M059J (cell line): ENCODE results near the gene KCND2. TPM values are rescaled to one million over a fixed set of nuclear protein-coding genes. Genes with fewer than 3 reads are reported as not detected.
"Not testable (repeated sequence)": the region's sequence is repeated elsewhere in the genome, so short reads cannot be mapped to it uniquely, and the experiment has no call there.

Experiments
- DNase-seq: peaks from one replicate; pipeline ENCODE4 v3.0.0-alpha.2; 2012; ENCODE audit warnings: low read depth
- total RNA-seq: library from RNA; depleted of rRNA; stranded (reverse); fragments of >200 nt; shearing (Covaris generic); gene quantifications from 2 replicates; pipeline ENCODE4 v1.2.3, GENCODE V29; 2014

Gene KCND2
- total RNA-seq, 1 experiment from 2014 or later, result not detected

DNA sequence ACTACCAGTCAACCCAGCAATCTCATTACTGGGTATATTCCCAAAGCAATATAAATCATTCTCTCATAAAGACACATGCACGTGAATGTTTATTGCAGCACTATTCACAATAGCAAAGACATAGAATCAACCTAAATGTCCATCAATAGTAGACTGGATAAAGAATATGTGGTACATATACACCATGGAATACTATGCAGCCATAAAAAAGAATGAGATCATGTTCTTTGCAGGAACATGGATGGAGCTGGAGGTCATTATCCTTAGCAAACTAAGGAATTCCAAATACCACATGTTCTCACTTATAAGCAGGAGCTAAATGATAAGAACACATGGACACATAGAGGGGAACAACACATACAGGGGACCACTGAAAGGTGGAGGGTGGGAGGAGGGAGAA lies 429.4 kb downstream of the KCND2 start:
- not testable (repeated sequence) for DNase-seq

DNA sequence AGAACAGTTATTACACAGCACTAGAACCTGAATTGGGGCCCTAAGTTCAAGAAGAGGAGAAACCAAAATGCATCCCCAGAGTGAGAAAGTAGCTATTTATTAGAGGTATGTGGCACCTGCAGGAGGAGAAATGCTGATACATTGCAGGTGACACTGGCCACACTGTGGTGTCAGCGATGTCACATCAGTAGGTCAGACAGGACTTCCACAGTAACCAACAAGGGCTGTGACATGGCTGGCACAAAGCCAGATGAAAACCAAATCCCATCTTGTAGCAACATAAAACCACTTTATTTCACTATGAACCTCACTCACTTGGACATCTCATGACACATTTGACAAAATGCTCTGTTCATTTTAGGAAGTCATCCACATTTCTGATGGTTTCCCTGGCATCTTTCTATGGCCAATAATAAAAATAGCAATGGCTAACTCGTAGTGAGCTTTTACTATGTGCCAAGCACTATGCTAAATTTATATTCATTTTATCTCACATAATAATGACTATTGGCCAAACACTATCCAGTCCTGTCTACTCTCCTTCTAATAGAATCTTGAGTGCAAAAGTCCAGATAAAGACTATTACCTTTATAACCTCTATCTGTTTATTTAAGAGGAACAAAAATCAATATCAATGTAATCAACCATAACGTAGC lies 430.7 kb downstream of the KCND2 start:
- no peak for DNase-seq

DNA sequence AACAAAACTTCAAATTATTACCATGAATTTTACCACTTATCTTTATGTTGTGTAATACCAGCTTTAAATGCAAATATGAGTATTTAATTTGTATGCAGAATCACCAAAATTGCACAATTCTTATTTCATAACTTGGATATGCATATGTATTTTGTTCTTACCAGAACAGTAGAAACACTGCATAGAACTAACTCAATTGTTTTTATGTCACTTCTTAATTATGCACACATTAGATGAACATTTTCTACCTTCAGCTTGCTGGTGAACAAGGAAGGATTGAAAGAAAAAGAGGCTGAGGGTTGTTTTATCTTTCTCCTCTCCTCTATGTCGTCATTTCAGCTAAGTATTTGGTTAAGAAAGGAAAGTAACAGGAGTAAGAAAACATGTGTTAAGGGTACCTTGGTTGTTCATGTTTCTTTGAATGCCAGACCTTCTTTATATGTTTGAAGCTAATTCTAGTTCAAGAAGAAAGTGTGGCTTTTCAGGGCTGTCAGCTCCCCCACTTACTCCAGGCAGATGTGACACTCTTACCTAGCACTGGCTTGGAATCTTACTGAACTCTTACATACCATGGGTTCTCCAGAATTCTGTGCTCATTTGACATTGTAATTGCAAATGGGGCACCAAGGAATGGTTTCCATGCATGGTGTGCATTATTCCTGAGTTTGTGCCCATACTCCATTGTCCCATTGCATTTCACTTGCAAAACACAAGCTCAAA lies 436.4 kb downstream of the KCND2 start:
- DNase-seq, result no peak

DNA sequence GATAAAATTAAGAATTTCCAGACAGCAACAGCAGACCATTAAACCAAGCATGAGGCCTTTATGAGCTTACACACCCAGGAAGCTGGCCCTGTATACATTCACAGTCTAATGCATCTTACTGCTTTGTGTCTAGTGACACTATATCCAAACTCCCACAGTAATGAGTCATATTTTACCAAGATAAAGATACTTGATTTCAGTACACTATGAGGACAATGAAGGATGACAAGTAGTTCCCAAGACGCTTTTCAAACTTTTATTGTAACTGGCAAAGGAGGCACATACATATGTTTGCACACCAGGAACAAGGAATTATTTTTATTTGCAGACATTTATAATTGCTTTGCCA lies 437.0 kb downstream of the KCND2 start:
- no peak for DNase-seq

DNA sequence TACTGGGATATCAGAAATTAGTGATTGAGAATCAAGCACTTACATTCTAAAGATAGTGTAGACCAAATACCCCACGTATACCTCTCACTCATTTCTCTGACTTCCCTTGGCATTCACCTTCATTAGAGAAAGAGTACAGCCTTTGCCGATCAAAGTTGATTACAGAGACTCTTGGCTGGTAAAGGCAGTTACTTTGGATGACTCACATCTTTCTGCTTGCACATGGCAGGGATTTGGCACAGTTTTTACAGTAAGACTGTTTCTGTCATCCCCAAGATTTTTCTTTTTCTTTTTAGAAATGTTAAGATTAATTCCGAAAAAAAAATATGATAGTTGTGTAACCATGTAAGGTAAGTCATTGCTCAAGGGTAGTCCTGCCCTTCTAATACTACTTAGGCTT lies 442.0 kb downstream of the KCND2 start:
- no peak for DNase-seq

DNA sequence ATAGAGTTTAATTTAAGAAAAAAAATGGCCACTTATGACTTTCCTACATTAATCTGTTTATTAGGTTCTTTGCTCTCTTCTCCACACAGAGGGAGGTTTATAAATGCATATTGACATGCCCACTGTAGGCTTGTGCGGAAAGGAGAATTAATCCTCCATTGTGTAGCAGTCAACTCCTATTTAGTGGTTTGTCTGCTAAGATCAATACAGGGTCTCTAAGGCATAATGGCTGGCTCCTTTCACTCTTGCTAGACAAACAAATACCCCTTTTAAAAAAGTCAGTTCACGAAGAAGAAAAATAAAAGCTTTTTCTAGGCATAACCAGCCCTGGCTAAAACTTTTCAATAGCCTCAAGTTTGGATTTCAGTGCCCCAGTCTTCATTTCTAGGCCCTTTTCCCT lies 443.3 kb downstream of the KCND2 start:
- no peak for DNase-seq

DNA sequence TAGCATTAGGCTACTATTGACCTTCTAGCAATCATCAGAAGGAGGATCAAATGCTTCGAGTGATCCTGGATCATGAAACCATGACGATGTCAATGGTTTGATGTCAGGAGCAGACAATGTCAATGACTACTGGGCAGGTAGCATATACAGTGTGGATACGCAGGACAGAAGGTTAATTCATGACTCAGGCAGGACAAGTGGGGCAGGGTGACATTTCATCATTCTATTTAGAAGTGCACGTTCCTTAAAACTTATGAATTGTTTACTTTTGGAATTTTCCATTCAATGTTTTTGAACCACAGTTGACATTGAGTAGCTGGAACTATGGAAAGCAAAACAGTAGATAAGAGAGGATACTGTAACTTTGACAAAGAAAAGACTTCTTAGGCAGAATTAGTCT lies 444.2 kb downstream of the KCND2 start:
- DNase-seq, result no peak

DNA sequence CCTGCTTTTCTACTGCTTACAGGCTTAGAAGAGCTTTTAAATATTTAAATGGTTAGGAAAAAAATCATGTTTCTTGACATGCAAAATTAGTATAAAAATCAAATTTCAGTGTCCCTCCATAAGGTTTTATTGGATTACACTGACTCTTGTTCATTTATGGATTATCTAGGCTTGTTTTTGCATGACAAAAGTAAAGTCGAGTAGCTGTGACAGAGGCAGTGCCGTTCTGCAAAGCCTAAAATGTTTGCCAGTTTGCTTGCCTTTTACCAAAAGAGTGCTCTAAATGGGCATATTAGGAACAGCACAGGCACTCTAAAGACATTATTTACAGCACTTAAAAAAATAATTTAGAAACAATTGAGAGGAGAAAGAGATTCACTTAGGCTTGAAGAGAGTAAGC lies 445.4 kb downstream of the KCND2 start:
- DNase-seq, result no peak

DNA sequence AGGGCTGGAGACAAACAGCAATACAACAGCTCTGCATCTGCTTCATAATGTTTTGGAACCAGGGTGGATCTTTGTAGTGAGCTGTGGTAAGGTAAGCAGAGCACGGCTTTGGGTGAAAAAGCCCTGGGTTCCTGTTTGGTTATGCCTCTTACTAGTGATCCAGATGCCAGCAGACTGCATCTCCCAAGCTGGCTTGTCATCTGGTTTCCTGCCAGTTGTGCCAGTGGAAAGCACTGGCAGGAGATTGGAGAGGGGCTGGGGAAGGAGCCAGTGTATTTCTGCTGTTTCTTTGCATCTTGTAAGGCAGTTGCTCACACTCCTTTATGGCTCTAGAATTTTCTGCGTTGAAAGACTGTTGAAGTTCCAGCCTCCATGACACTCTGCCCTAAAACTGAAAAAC lies 447.3 kb downstream of the KCND2 start:
- no peak for DNase-seq

DNA sequence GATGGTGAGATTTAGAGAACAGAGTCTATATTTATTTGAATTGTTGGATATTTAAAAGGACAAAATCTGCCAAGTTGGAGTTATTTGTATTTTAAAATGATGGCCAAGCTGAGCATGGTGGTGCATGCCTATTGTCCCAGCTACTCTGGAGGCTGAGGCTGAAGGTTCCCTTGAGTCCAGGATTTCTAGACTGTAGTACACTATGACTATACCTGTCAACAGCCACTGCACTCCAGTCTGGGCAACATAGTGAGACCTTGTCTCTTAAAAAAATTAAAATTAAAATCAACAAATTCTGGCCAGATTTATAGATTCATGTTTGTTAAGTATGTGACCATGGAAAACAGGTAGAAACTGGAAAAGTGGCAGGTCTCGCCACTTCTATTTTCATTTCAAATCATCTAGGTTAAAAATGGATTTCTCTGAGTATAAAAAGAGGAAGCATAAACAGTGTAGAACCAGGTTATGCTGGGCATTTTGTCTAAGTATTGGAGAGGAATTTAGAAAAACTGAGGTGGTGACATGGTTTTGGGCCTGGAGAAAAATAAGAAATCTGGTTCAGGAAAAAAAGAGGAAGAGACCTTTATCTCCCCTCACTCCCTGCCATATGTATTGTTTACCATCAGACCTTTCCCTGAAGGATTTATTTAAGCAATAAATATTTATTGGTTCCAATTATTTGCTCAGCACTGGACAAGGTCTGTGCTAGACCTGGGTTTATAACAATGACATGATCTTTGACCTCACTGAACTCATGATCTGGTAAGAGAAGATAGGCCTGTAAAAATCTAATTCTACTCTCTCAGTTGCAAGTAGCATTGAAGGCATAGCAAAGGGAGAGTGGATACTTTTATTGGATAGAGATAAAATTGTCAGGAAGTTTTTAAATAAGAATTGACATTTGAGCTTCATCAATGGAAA lies 450.8 kb downstream of the KCND2 start:
- no peak for DNase-seq

DNA sequence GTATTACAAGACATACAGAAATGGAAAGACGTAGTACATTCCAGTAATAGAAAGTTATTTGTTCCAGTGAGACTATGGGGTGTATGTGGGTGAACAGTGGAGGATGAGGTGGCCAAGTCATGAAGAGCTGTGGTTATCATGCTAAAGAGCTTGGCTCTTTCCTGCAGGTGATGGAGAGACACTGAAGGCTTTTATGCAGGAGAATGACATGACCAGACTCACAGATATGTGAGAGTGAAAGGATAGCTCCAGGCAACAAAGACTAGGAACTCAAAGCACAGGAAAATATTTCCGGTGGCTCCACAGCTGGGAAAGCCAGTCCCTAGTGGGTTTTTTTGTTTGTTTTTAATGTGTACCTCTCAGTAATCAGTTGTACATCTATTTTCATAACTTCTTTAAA lies 451.5 kb downstream of the KCND2 start:
- DNase-seq, result no peak

DNA sequence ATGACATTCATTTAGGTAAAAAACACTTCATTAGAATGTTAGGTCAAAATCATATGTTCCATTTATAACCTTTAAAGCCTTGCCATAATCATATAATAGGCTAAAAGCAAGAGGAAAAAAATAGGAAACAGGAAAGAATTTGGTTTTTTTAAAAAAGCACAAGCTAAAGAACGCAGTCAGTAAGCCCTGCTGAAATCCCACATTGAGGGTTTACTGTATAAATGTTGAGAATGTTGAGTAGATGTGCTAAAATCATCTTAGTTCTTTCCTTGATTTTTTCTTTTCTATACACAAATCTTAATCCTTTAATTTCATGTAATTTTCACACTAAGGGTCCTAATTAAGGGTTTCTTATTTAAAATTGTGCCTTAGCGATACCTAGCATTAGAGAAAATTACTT lies 452.0 kb downstream of the KCND2 start:
- no peak for DNase-seq

DNA sequence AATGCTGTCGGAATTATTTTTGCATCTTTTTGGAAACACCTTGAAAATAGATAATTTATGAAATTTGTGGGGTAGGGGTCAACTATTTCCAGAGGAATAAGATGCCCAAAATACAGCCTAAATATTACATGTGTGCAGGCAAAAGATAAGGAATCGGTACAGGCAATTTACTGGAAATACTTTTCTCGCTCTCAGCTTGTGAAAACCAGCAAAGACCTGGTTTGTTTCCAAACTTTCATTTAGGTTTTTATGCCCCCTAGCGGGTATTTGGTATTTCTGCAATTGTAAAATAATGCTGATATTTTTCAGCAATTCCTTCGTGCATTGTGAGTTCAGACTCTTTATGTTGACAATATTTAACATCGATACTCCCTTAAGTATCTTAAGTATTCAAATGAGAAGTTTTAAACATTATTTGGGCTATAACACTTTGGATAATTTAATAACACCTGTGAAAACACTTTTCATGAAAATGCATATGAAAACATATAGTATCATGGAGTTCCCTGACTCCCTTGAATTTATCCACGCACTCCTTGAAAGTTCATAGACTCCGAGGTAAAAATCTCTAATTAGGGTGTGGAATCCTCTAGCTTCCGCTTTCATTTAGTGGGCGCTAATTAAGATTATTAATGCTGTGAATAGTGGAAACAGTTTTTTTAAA lies 452.5 kb downstream of the KCND2 start:
- peak; percentile 28 for DNase-seq

DNA sequence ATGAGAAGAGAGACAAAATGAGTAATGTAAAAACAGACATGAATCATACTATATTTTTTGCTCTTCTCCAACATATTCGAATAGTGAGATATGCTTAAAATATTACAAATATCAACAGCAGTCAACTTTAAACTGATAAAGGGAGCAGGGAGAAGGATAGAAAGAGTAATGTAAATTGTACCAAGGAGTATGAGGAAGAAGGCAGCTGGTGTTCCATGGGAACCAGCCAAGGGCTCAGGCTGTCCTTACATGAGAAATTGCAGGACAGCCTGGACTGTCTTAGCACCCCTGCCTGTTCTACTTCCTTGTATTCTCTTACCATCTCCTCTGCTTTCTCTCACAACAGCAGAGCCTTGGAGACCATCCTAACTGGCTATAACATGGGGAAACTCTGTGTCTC lies 456.3 kb downstream of the KCND2 start:
- DNase-seq, result no peak

DNA sequence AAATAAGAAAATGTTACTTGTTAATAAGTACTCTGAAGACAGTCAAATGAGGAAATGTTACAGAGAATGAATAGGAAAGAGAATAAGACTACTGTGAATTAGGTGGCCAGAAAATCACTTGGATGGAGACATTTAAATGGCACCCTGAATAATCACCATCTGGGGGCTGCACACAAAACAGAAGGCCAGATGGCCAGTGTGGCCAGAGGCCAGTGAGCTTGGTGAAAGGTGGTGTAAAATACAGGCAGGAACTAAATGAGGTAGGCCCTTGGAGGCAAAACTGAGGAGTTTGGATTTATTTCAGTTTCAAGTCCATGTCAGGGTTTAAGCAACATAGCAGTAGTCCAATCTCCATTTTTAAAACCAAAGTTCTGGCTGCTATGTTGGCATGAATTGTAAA lies 458.3 kb downstream of the KCND2 start:
- DNase-seq, result no peak

DNA sequence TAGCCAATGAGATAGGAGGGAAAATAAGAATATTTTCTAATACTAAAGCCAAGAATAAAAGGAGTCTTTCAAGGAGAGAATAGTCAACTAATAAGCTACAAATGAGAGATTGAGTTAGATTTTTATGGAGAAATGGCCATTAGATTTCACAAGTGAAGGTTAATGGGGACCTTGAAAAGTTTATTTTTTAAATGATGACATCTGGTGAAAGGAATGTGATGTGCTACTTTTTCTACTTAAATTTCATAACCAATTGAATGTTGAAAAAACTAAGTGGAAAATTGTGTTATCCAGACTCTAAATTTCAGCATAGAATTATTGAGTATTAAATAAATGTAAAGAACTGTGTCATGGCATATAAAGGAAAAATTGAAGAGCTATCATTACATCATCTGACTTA lies 459.3 kb downstream of the KCND2 start:
- DNase-seq, result no peak

DNA sequence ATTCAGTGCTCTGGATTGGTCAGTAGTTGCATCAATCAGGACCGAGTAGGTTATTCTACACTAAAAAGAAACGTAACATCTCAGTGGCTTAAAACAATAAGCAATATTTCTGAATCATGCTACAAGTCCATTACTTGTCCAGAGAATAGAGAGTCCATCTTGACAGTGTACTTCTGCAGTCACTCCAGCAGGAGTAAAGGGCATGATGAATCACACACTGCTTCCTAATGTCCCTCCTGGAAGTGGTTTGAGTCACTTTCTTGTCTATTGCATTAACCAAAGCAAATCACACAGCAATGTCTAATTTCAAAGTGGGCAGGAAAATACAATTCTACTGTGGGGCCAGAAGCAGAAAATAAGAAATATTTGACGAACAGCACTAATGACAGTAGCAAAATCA lies 460.2 kb downstream of the KCND2 start:
- peak; percentile 52 for DNase-seq

DNA sequence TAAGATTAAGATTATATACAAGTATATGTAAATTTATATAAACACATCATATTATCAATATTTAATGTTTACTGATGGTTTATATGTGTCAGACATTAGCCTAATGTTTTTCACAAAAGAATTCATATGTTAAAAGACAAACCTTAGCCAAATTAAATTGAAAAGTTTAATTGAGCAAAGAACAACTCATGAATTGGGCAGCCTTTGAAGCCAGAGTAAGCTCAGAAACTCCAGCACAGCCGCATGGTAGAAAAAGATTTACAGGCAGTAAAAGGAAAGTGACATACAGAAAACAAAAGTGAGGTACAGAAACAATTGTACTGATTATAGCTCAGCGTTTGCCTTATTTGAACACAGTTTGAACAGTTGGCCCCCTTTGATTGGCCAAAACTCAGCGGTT lies 460.9 kb downstream of the KCND2 start:
- no peak for DNase-seq

DNA sequence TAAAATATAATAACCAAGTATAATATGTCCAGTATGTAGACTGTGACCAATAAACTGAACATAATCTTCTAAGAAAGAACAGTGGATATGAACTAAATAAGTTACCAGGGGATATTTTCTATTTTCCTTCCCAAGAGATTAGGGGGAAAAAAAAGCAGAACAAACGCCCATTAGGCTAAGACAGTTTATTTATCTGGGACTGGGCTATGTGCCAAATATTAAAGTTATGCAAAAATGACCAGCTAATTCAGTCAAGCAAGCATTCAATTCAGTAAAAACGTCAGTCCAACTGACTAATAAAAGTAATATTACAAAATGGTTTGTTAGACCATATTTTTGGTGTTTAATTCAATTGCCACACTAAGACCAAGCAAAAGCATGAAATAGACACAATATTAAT lies 462.8 kb downstream of the KCND2 start:
- no peak for DNase-seq

DNA sequence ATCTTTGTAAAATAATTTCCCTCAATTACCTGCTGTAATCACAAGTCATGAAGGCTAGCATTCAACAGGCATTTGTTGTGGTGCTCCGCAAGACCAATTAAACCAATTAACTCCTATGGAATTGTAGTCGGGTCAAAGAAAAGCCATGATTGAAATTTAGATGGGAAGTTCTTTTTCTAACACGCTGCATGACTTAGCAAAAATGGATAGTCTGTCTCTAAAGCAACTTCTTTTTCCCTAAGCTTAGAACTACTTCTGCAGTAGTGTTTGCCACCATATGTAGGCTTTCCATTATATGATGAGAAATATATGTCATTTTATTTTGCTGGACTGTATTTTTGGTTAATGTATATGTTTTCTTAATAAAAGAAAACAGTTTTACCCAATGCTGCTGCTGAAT lies 465.8 kb downstream of the KCND2 start:
- no peak for DNase-seq

DNA sequence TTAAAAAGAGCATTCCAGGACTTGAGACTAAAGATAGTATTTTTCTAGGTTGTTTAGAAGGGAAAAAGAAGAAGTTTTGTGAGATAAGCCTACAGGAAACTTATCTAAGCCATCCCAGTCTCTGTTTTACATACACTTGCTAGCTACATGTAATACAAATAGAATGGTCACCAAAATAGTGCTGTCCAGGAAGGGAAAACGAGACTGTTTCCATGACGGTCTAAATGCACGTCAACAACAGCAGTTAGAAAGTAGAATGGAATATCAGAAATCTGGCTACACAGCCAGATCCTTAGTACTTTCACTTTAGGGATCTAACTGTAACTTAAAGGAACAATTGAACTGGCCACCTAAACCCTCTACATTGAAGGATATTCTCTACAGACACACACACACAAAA lies 467.4 kb downstream of the KCND2 start:
- peak; percentile 14 for DNase-seq

DNA sequence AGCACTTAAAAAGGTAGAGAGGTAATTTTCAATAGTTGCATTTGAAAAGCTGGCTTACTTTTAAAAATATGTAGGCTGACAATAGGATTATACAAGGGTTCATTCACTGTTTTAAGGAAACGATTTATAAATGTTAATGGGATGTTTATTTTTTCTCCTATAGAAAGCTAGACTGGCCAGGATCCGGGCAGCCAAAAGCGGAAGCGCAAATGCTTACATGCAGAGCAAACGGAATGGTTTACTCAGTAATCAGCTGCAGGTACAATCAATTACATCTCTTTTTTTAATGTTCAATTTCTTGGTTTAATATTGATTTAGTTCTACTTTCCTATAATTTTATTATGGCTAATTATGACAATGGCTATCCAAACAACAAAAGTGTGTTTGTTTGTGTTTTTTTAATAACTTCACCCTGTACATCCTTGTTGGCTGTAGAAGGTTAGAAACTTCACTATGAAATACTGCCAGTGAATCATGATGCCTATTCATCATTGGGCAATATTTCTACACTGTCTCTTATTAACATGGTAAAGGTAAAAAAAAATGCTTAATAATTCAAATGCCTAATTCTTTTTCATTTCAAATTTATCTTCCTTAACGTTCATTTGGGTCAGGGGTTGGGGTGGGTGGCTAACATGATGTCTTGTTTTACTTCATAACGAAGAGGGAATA lies 468.5 kb downstream of the KCND2 start:
- DNase-seq, result no peak
